Spleen (tissue), 7 donors: ENCODE results near the gene ZNF254.

Experiments
- POLR2A ChIP-seq, 3 donors: fragments of 450-650 bp; IDR thresholded peaks; one replicate each; pipeline ENCODE4 v1.5.1; 2017; ENCODE audit warnings: antibody characterized with exemption in 3 of 3, mild to moderate bottlenecking in 1 of 3
- TF ChIP-seq, protein P1 (sequence below), 11 experiments: fragments of 200-600 bp in 7 of 11; fragments of 450-650 bp in 4 of 11; sonication (generic) in 4 of 11; IDR thresholded peaks in 8 of 11; conservative IDR thresholded peaks in 3 of 11; 1 replicate in 7 of 11; 2 replicates in 4 of 11; pipeline versions ENCODE4 v1.4.0 to v1.8.0; 2016 to 2021; ENCODE audit warnings: antibody characterized with exemption in 11 of 11, inconsistent platforms in 4 of 11, mild to moderate bottlenecking in 1 of 11
- donor health status: DM: no; HTN: no; CAD: no; lungs with moderate emphysema.
- donor health status: DM: no; HTN: no; CAD: no.
- donor health status: DM: no; HTN: no; CAD: no.

DNA sequence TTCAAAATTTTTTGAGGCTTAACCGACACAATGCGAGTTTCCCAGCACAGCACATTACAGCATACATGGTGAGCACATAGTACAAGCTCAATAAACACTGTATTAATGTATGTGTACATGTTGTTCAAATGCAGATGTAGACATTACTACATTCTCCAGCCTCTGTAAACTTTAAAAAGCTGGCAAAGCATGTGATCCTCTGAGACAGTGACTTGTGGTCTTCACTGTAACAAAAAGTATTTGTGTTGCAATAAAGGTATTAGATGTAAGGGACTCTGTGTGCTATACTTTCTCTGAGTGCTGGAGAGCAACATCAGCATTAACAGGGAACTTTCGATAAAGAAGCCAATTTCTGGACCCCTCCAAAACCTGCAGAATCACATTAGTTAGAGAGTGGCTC, 46.4 kb upstream of the ZNF254 start:
- TF ChIP-seq, protein P1, sequence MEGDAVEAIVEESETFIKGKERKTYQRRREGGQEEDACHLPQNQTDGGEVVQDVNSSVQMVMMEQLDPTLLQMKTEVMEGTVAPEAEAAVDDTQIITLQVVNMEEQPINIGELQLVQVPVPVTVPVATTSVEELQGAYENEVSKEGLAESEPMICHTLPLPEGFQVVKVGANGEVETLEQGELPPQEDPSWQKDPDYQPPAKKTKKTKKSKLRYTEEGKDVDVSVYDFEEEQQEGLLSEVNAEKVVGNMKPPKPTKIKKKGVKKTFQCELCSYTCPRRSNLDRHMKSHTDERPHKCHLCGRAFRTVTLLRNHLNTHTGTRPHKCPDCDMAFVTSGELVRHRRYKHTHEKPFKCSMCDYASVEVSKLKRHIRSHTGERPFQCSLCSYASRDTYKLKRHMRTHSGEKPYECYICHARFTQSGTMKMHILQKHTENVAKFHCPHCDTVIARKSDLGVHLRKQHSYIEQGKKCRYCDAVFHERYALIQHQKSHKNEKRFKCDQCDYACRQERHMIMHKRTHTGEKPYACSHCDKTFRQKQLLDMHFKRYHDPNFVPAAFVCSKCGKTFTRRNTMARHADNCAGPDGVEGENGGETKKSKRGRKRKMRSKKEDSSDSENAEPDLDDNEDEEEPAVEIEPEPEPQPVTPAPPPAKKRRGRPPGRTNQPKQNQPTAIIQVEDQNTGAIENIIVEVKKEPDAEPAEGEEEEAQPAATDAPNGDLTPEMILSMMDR (IDR thresholded peaks at IDR 0.05 in 8 of 11, conservative IDR thresholded peaks at IDR 0.05 in 3 of 11), result no peak
- no peak for TF ChIP-seq POLR2A (IDR thresholded peaks at IDR 0.05)
